ENCODE measurements around the gene LRRC18. TPM values are rescaled to one million over a fixed set of nuclear protein-coding genes. Genes with fewer than 3 reads are reported as not detected.

Gene LRRC18
- total and polyA plus RNA-seq, 8 donors: 0.46 to 2.6 (median 0.72) TPM; not detected in 5

DNA sequence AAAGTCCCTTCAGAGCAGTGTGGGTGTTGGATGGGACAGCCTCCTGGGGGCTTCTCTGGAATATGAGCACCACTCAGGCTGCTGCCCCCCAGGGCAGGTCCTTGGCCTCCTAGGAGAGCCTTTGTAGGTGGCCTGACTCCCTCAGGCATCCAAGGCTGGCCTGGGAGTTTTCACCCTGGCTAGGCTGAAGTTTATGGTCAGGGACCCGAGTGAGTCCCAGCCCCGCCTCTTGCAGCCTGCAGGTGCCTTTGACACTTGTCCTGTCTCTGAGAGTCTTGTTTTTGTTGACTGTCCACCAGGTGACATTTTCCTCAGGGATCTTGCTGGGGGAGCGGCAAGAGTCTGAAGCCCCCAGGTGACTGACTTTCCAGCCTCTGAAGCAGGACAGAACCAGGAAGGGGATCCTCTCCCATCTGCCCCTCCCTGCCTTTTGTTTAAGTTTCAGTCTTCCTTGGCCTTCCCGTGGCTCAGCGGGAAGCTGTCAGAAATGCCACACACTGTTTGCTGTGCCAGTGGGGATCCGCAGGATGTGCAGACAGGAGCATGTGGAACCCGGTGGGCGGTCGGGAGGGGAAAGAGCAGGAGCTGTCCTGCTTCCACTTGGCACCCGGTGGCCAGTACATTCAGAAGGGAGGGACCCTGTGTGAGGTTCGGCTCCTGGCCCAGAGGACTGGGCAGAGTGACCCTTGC is 59.5 kb downstream of the LRRC18 start:
- Histone ChIP-seq H3K36me3 (no peaks in the 10 kb centered on the region), H3K9me3 (peaks cover 0 to 4% (median 0%) of the 10 kb centered on the region in 4 donors), H3K27ac (no peak overlapping the region), H3K27me3 (no peaks in the 10 kb centered on the region), H3K4me3 (no peak overlapping the region), H3K4me1 (no peaks in the 10 kb centered on the region)
- TF ChIP-seq, protein P1, sequence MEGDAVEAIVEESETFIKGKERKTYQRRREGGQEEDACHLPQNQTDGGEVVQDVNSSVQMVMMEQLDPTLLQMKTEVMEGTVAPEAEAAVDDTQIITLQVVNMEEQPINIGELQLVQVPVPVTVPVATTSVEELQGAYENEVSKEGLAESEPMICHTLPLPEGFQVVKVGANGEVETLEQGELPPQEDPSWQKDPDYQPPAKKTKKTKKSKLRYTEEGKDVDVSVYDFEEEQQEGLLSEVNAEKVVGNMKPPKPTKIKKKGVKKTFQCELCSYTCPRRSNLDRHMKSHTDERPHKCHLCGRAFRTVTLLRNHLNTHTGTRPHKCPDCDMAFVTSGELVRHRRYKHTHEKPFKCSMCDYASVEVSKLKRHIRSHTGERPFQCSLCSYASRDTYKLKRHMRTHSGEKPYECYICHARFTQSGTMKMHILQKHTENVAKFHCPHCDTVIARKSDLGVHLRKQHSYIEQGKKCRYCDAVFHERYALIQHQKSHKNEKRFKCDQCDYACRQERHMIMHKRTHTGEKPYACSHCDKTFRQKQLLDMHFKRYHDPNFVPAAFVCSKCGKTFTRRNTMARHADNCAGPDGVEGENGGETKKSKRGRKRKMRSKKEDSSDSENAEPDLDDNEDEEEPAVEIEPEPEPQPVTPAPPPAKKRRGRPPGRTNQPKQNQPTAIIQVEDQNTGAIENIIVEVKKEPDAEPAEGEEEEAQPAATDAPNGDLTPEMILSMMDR (IDR thresholded peaks at IDR 0.05): no peak
- TF ChIP-seq EP300 (IDR thresholded peaks at IDR 0.05) (no peak), POLR2A (IDR thresholded peaks at IDR 0.05) (no peak), POLR2AphosphoS5 (IDR thresholded peaks at IDR 0.05) (no peak)
- DNase-seq: no peak
- intact Hi-C loops (cut with DNase I; ENCODE audit: low total_unique reads): no loop called here
- 47 to 60% (median 55%) methylated on average over 9 to 11 of the region's 11 CpGs for WGBS, 5 donors

DNA sequence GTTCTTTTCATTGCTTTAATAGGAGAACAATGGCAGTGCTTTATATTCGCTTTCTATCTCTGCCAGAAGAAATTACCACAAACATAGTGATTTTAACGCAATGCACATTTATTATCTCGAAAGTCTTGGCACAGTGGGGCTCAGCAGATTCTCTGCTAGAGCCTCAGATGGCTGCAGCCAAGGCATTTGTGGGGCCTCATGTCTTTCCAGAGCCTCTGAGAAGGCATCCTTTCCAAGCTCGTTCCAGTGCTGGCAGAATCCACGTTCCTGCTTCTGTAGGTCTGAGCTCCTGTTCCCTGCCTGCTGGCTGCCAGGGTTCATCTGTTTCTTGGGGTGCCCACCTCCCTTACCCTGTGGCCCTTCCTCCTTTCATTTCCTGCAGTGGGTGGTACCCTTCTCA is 60.2 kb downstream of the LRRC18 start:
- intact Hi-C loops (cut with DNase I; ENCODE audit: low total_unique reads): no loop called here
- TF ChIP-seq POLR2A (IDR thresholded peaks at IDR 0.05): no peak
- TF ChIP-seq POLR2AphosphoS5 (IDR thresholded peaks at IDR 0.05): no peak
- TF ChIP-seq EP300 (IDR thresholded peaks at IDR 0.05): no peak
- TF ChIP-seq, protein P1 (IDR thresholded peaks at IDR 0.05): no peak
- Histone ChIP-seq H3K9me3 (peaks cover 0 to 4% (median 0%) of the 10 kb centered on the region in 4 donors), H3K4me3 (no peak overlapping the region), H3K27me3 (no peaks in the 10 kb centered on the region), H3K4me1 (no peaks in the 10 kb centered on the region), H3K36me3 (no peaks in the 10 kb centered on the region), H3K27ac (no peak overlapping the region)
- DNase-seq: no peak
- 67 to 79% (median 72%) methylated on average over 5 of the region's 5 CpGs for WGBS, 5 donors

DNA sequence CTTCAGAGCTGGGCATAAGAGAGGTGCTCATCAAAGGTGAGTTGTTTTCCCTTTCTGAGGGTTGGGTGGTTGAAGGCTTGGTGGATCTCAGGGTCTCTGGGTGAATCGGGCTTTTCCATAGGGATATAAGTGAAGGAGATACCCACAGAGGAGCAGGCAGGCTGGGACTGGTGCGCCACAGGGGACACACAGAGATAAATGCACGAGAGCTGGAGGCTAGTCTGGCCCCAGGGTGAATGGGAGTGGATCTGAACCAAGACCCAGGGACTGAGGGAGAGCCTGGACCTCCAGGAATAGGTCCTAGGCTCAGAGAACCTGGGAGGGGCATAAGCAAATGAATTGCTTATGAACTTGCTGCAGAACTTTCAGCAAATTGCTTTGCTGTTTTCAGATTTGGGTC is 61.5 kb downstream of the LRRC18 start:
- intact Hi-C loops (cut with DNase I; ENCODE audit: low total_unique reads): no loop called here
- H3K9me3 ChIP-seq: peaks cover 0 to 4% (median 0%) of the 10 kb centered on the region in 4 donors
- H3K27me3 ChIP-seq: no peaks in the 10 kb centered on the region
- WGBS, 5 donors: 68 to 89% (median 77%) methylated on average over 3 of the region's 3 CpGs
- DNase-seq: no peak
- TF ChIP-seq EP300 (IDR thresholded peaks at IDR 0.05) (no peak), POLR2AphosphoS5 (IDR thresholded peaks at IDR 0.05) (no peak), POLR2A (IDR thresholded peaks at IDR 0.05) (no peak)
- TF ChIP-seq, protein P1 (IDR thresholded peaks at IDR 0.05): no peak
- H3K27ac ChIP-seq: no peak overlapping the region
- H3K4me3 ChIP-seq: no peak overlapping the region
- no peaks in the 10 kb centered on the region for H3K4me1 ChIP-seq
- no peaks in the 10 kb centered on the region for H3K36me3 ChIP-seq

DNA sequence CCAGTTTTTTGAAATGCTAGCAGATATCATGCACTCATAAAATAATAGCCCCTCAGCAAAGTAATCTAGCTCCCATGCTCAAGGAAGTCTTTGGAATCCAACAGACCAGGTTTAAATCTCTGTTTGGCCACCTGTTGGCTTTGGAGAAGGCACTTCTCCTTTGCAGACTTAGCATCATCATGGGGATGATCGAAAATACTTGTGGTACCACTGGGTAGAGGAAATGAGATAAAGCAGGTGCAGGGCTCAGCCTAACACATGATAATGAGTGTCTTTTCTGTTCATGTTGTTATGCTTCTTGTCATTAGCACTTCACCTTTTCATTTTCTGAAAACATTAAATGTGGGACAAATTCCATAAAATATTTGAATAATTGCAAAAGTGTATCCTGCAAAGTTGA is 67.4 kb downstream of the LRRC18 start:
- H3K27me3 ChIP-seq: no peaks in the 10 kb centered on the region
- 67 to 83% (median 80%) methylated on average over 1 of the region's 1 CpG for WGBS, 5 donors
- H3K4me3 ChIP-seq: no peak overlapping the region
- no peak for DNase-seq
- no peaks in the 10 kb centered on the region for H3K36me3 ChIP-seq
- no peak for TF ChIP-seq POLR2AphosphoS5 (IDR thresholded peaks at IDR 0.05)
- TF ChIP-seq POLR2A (IDR thresholded peaks at IDR 0.05): no peak
- TF ChIP-seq, protein P1 (IDR thresholded peaks at IDR 0.05): no peak
- TF ChIP-seq EP300 (IDR thresholded peaks at IDR 0.05): no peak
- no peak overlapping the region for H3K27ac ChIP-seq
- H3K9me3 ChIP-seq: no peaks in the 10 kb centered on the region
- no peaks in the 10 kb centered on the region for H3K4me1 ChIP-seq
- intact Hi-C loops (cut with DNase I; ENCODE audit: low total_unique reads): no loop called here

Small RNA genes within 50 kb of the gene (small RNA-seq; reads per million reads assigned to genes)
- 0 reads per million in 4 donors for gene MIR4294

Other genes with a start within 250 kb of the LRRC18 start
- 10 to 100 TPM in 2 of 5 donors, 1 to 10 TPM in 2, under 1 TPM in 1; 0.58 to 23.1 (median 3.8) TPM for gene VSTM4, start 175.7 kb upstream of the LRRC18 start, total RNA-seq
- gene VSTM4, start 175.7 kb upstream of the LRRC18 start, polyA plus RNA-seq: 1 to 10 TPM; 2.1 to 3.1 (median 2.1) TPM
- not detected for gene FAM170B, start 194.2 kb upstream of the LRRC18 start, total RNA-seq
- not detected for gene FAM170B, start 194.2 kb upstream of the LRRC18 start, polyA plus RNA-seq
- 10 to 100 TPM in 1 of 5 donors, 1 to 10 TPM in 3, under 1 TPM in 1; 0.89 to 72.9 (median 2.9) TPM for gene TMEM273, start 248.6 kb upstream of the LRRC18 start, total RNA-seq
- gene TMEM273, start 248.6 kb upstream of the LRRC18 start, polyA plus RNA-seq: 1 to 10 TPM; 6.3 to 9.3 (median 6.5) TPM